Suprapubic skin (tissue), 3 donors: ENCODE data around the gene RASSF5.

Experiments used
- POLR2A ChIP-seq, 2 donors: fragments of 450-650 bp; IDR thresholded peaks; one replicate each; pipeline ENCODE4 v1.6.1; 2017; ENCODE audit warnings: antibody characterized with exemption in 2 of 2, mild to moderate bottlenecking in 2 of 2, moderate library complexity in 2 of 2
- TF ChIP-seq, protein P1 (sequence below), 2 donors: fragments of 200-600 bp in 1 of 2; fragments of 450-650 bp in 1 of 2; sonication (generic) in 1 of 2; IDR thresholded peaks; one replicate each; pipeline ENCODE4 v1.5.1; 2016 to 2019; ENCODE audit warnings: antibody characterized with exemption in 2 of 2, mild to moderate bottlenecking in 1 of 2, moderate library complexity in 1 of 2

DNA sequence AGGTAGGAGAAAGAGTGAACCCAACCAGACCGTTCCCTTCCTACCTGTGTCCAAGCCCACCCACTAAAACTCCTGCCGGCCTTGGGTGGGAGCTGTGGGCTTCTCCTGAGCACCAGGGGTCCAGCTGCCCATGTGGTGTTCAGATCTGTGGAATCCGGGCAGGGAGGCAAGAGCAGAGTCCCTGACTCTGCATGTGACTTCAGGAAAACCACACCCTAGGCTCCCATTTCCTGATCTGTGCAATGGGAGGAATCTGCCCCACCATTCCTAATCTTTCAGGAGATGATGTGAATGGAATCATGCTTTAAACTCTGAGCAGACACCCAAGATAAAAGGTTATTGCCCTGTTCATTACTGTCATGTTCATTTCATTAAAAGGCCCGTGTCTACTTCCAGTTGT is 77.4 kb downstream of the RASSF5 start:
- TF ChIP-seq, protein P1, sequence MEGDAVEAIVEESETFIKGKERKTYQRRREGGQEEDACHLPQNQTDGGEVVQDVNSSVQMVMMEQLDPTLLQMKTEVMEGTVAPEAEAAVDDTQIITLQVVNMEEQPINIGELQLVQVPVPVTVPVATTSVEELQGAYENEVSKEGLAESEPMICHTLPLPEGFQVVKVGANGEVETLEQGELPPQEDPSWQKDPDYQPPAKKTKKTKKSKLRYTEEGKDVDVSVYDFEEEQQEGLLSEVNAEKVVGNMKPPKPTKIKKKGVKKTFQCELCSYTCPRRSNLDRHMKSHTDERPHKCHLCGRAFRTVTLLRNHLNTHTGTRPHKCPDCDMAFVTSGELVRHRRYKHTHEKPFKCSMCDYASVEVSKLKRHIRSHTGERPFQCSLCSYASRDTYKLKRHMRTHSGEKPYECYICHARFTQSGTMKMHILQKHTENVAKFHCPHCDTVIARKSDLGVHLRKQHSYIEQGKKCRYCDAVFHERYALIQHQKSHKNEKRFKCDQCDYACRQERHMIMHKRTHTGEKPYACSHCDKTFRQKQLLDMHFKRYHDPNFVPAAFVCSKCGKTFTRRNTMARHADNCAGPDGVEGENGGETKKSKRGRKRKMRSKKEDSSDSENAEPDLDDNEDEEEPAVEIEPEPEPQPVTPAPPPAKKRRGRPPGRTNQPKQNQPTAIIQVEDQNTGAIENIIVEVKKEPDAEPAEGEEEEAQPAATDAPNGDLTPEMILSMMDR (IDR thresholded peaks at IDR 0.05), result no peak
- no peak for TF ChIP-seq POLR2A (IDR thresholded peaks at IDR 0.05)
